HUES48 (cell line): ENCODE measurements around the gene OLFM1.
"Not testable (repeated sequence)": the region's sequence is repeated elsewhere in the genome, so short reads cannot be mapped to it uniquely, and the experiment has no call there.

Source experiments
- H3K27ac ChIP-seq: one replicate; pipeline ENCODE4 v1.7.0; 2013; ENCODE audit warnings: low read depth, low read length, inconsistent platforms
- H3K27me3 ChIP-seq: 2 replicates; pipeline ENCODE4 v1.6.1; 2013; ENCODE audit warnings: mild to moderate bottlenecking, low read length; ENCODE audit not compliant: control insufficient read depth, insufficient read depth
- H3K36me3 ChIP-seq: 2 replicates; pipeline ENCODE4 v1.6.1; 2013; ENCODE audit warnings: low read length; ENCODE audit not compliant: control insufficient read depth, insufficient read depth
- H3K4me1 ChIP-seq: 2 replicates; pipeline ENCODE4 v1.6.1; 2013; ENCODE audit warnings: mild to moderate bottlenecking, low read length; ENCODE audit not compliant: control insufficient read depth, insufficient read depth
- H3K4me3 ChIP-seq: 2 replicates; pipeline ENCODE4 v1.5.1; 2013; ENCODE audit warnings: mild to moderate bottlenecking, low read depth, low read length
- H3K9ac ChIP-seq: 2 replicates; pipeline ENCODE4 v1.6.1; 2013; ENCODE audit warnings: mild to moderate bottlenecking, low read depth, low read length, moderate library complexity
- H3K9me3 ChIP-seq: 2 replicates; pipeline ENCODE4 v1.6.1; 2013; ENCODE audit warnings: low read length; ENCODE audit not compliant: control insufficient read depth, insufficient read depth

Gene OLFM1

GRCh38 chr9:135160862-135161261 lies 73.4 kb downstream of the OLFM1 start:
- no peak overlapping the region for H3K27ac ChIP-seq
- no peaks in the 10 kb centered on the region for H3K9me3 ChIP-seq
- no peaks in the 10 kb centered on the region for H3K27me3 ChIP-seq
- H3K9ac ChIP-seq, result no peak overlapping the region
- H3K36me3 ChIP-seq, result no peaks in the 10 kb centered on the region
- H3K4me3 ChIP-seq, result no peak overlapping the region
- H3K4me1 ChIP-seq, result no peaks in the 10 kb centered on the region

- not testable (repeated sequence) for H3K27me3 ChIP-seq, H3K9me3 ChIP-seq, H3K36me3 ChIP-seq, H3K4me3 ChIP-seq, H3K27ac ChIP-seq, H3K9ac ChIP-seq, H3K4me1 ChIP-seq
Measured at GRCh38 chr9:135162599-135162998, 75.1 kb downstream of the OLFM1 start.

- Histone ChIP-seq H3K27me3 (no peaks in the 10 kb centered on the region), H3K27ac (no peak overlapping the region), H3K36me3 (no peaks in the 10 kb centered on the region), H3K9me3 (no peaks in the 10 kb centered on the region), H3K4me3 (no peak overlapping the region), H3K4me1 (no peaks in the 10 kb centered on the region), H3K9ac (no peak overlapping the region)
Measured at GRCh38 chr9:135163023-135163780, 75.7 kb downstream of the OLFM1 start.

- H3K27me3 ChIP-seq, result no peaks in the 10 kb centered on the region
- H3K4me1 ChIP-seq, result no peaks in the 10 kb centered on the region
Measured at GRCh38 chr9:135164036-135164435, 76.6 kb downstream of the OLFM1 start.

GRCh38 chr9:135165003-135165711 lies 77.7 kb downstream of the OLFM1 start:
- Histone ChIP-seq H3K27me3 (no peaks in the 10 kb centered on the region), H3K9ac (no peak overlapping the region), H3K27ac (peak overlapping the region; percentile 56), H3K4me3 (no peak overlapping the region), H3K9me3 (no peaks in the 10 kb centered on the region), H3K4me1 (no peaks in the 10 kb centered on the region), H3K36me3 (no peaks in the 10 kb centered on the region)

More at GRCh38 chr9:135164036-135164435, 76.6 kb downstream of the OLFM1 start:
- no peaks in the 10 kb centered on the region for H3K9me3 ChIP-seq
- H3K36me3 ChIP-seq, result no peaks in the 10 kb centered on the region
- no peak overlapping the region for H3K27ac ChIP-seq
- H3K9ac ChIP-seq, result no peak overlapping the region
- no peak overlapping the region for H3K4me3 ChIP-seq

- Histone ChIP-seq H3K4me1 (no peaks in the 10 kb centered on the region), H3K4me3 (no peak overlapping the region), H3K36me3 (no peaks in the 10 kb centered on the region), H3K27me3 (no peaks in the 10 kb centered on the region), H3K27ac (peak overlapping the region; percentile 56), H3K9ac (no peak overlapping the region), H3K9me3 (no peaks in the 10 kb centered on the region)
Measured at GRCh38 chr9:135165756-135166519, 78.5 kb downstream of the OLFM1 start.

GRCh38 chr9:135166565-135166964 lies 79.1 kb downstream of the OLFM1 start:
- Histone ChIP-seq H3K9ac (no peak overlapping the region), H3K4me1 (no peaks in the 10 kb centered on the region), H3K9me3 (no peaks in the 10 kb centered on the region), H3K36me3 (no peaks in the 10 kb centered on the region), H3K27me3 (no peaks in the 10 kb centered on the region), H3K27ac (no peak overlapping the region), H3K4me3 (no peak overlapping the region)

- Histone ChIP-seq H3K9ac (no peak overlapping the region), H3K36me3 (no peaks in the 10 kb centered on the region), H3K27me3 (no peaks in the 10 kb centered on the region), H3K9me3 (no peaks in the 10 kb centered on the region), H3K27ac (no peak overlapping the region), H3K4me3 (no peak overlapping the region), H3K4me1 (no peaks in the 10 kb centered on the region)
Measured at GRCh38 chr9:135167356-135167755, 79.9 kb downstream of the OLFM1 start.

GRCh38 chr9:135167849-135168655 lies 80.6 kb downstream of the OLFM1 start:
- H3K9ac ChIP-seq, result no peak overlapping the region
- no peak overlapping the region for H3K27ac ChIP-seq
- H3K4me1 ChIP-seq, result no peaks in the 10 kb centered on the region
- H3K4me3 ChIP-seq, result no peak overlapping the region
- H3K27me3 ChIP-seq, result no peaks in the 10 kb centered on the region
- H3K36me3 ChIP-seq, result no peaks in the 10 kb centered on the region
- no peaks in the 10 kb centered on the region for H3K9me3 ChIP-seq

GRCh38 chr9:135169709-135170226 lies 82.3 kb downstream of the OLFM1 start:
- H3K27ac ChIP-seq, result no peak overlapping the region
- no peak overlapping the region for H3K9ac ChIP-seq
- H3K27me3 ChIP-seq, result no peaks in the 10 kb centered on the region
- no peaks in the 10 kb centered on the region for H3K9me3 ChIP-seq
- no peaks in the 10 kb centered on the region for H3K36me3 ChIP-seq
- H3K4me1 ChIP-seq, result no peaks in the 10 kb centered on the region
- H3K4me3 ChIP-seq, result no peak overlapping the region
